K562 (cell line): ENCODE results near the gene CRYBA1. TPM values are rescaled to one million over a fixed set of nuclear protein-coding genes. Genes with fewer than 3 reads are reported as not detected.

Experiments used
- BHLHE40 ChIP-seq: IDR thresholded peaks from 2 replicates; pipeline ENCODE4 v1.6.1; 2011; ENCODE audit warnings: low read length, improper control_type of control experiment
- CEBPG ChIP-seq, 3 experiments: fragments of 200-800 bp in 1 of 3; sonication (Bioruptor generic) in 1 of 3; sonication (generic) in 1 of 3; formaldehyde crosslinking in 1 of 3; IDR thresholded peaks in 2 of 3; conservative IDR thresholded peaks in 1 of 3; 2 replicates each; pipeline versions ENCODE4 v1.6.1 to v1.8.0; 2016 to 2022; ENCODE audit warnings: missing compliant biosample characterization in 2 of 3, missing genetic modification characterization in 2 of 3, mild to moderate bottlenecking in 1 of 3, missing genetic modification reagents in 1 of 3
- HDAC6 ChIP-seq: IDR thresholded peaks from 2 replicates; pipeline ENCODE4 v1.6.1; 2012; ENCODE audit warnings: low read depth, mild to moderate bottlenecking, control low read depth, inconsistent platforms, low read length, moderate library complexity
- HLTF ChIP-seq: fragments of 450-650 bp; IDR thresholded peaks from 2 replicates; pipeline ENCODE4 v1.6.1; 2016
- MCM2 ChIP-seq: fragments of 450-650 bp; IDR thresholded peaks from 2 replicates; pipeline ENCODE4 v1.6.1; 2017; ENCODE audit warnings: low read depth, mild to moderate bottlenecking
- NFRKB ChIP-seq: fragments of 450-650 bp; IDR thresholded peaks from 2 replicates; pipeline ENCODE4 v1.6.1; 2016; ENCODE audit warnings: low read depth
- PATZ1 ChIP-seq: fragments of 250-450 bp; sonication (Bioruptor Pico); IDR thresholded peaks from 2 replicates; pipeline ENCODE4 v1.5.0; 2020; ENCODE audit warnings: mild to moderate bottlenecking, borderline replicate concordance
- PTBP1 ChIP-seq: fragments of 200-400 bp; formaldehyde crosslinking; IDR thresholded peaks from 2 replicates; pipeline ENCODE4 v1.6.1; 2017; ENCODE audit warnings: low read depth, low read length
- RBBP5 ChIP-seq: fragments of 200-600 bp; sonication (generic); IDR thresholded peaks from 2 replicates; pipeline ENCODE4 v1.6.1; 2012; ENCODE audit warnings: borderline replicate concordance, mild to moderate bottlenecking, low read length, control low read depth, inconsistent platforms; ENCODE audit not compliant: insufficient read depth, poor library complexity, severe bottlenecking
- RBM14 ChIP-seq: fragments of 200-400 bp; formaldehyde crosslinking; IDR thresholded peaks from 2 replicates; pipeline ENCODE4 v1.6.1; 2018; ENCODE audit warnings: low read depth, mild to moderate bottlenecking, low read length, moderate library complexity, borderline replicate concordance; ENCODE audit not compliant: insufficient read depth
- SIN3A ChIP-seq, 2 experiments: fragments of 150-350 bp in 1 of 2; IDR thresholded peaks; 2 replicates each; pipeline ENCODE4 v1.6.1; 2011 to 2016; ENCODE audit warnings: borderline replicate concordance in 2 of 2, low read depth in 2 of 2, low read length in 2 of 2, mild to moderate bottlenecking in 2 of 2, moderate library complexity in 2 of 2; ENCODE audit not compliant: control insufficient read depth in 1 of 2
- THAP12 ChIP-seq: fragments of 250-450 bp; sonication (Bioruptor Pico); IDR thresholded peaks from 2 replicates; pipeline ENCODE4 v1.9.0; 2021; ENCODE audit warnings: mild to moderate bottlenecking, inconsistent platforms
- XRCC5 ChIP-seq: fragments of 200-400 bp; formaldehyde crosslinking; IDR thresholded peaks from 2 replicates; pipeline ENCODE4 v1.6.1; 2017; ENCODE audit warnings: low read depth, mild to moderate bottlenecking, low read length
- ZBTB2 ChIP-seq: fragments of 450-650 bp; IDR thresholded peaks from 2 replicates; pipeline ENCODE4 v1.6.1; 2016; ENCODE audit warnings: antibody characterized with exemption
- ZBTB7A ChIP-seq: IDR thresholded peaks from 2 replicates; pipeline ENCODE4 v1.6.1; 2011; ENCODE audit warnings: low read depth, mild to moderate bottlenecking, low read length, moderate library complexity, borderline replicate concordance; ENCODE audit not compliant: control insufficient read depth
- ZFX ChIP-seq: sonication (generic); formaldehyde crosslinking; IDR thresholded peaks from 2 replicates; pipeline ENCODE4 v1.8.0; 2022; ENCODE audit warnings: mild to moderate bottlenecking, missing genetic modification reagents, moderate library complexity
- ZNF197 ChIP-seq: fragments of 200-800 bp; sonication (Bioruptor generic); IDR thresholded peaks from 2 replicates; pipeline ENCODE4 v1.6.1; 2016; ENCODE audit warnings: low read depth, missing genetic modification characterization, missing compliant biosample characterization
- polyA plus RNA-seq, 8 experiments: library from polyadenylated mRNA; depleted of rRNA in 4 of 8; stranded (reverse) in 5 of 8; unstranded in 3 of 8; fragments of >200 nt; fragmentation: Nextera tagmentation in 2 of 8; fragmentation: Illumina TruSeq in 1 of 8; extraction: Ambion mirVana in 2 of 8; extraction: Trizol in 1 of 8; gene quantifications; 2 replicates each; pipeline versions ENCODE4 v1.2.1 to v1.2.3, GENCODE V29; 2011 to 2014; ENCODE audit warnings: inconsistent platforms in 1 of 8, missing spikeins in 1 of 8
- total RNA-seq, 7 experiments: library from RNA; depleted of rRNA in 6 of 7; stranded (reverse); fragments of >200 nt in 6 of 7; fragmentation: Illumina TruSeq in 2 of 7; extraction: Trizol in 2 of 7; gene quantifications; 2 replicates each; pipeline versions ENCODE4 v1.2.1 to v1.2.3, GENCODE V29; 2011 to 2021; ENCODE audit warnings: low replicate concordance in 1 of 7

CRYBA1 gene
- total and polyA plus RNA-seq, 9 of the 15 experiments (the other 6 are each of a cell fraction or from before 2014, with no cell fraction given), result not detected

- TF ChIP-seq ZBTB2 (no peak), PTBP1 (no peak), BHLHE40 (no peak), ZFX (CRISPR knock-in tag) (no peak; the same call in none of the 2 replicates), RBBP5 (peak; percentile 70), MCM2 (no peak), ZBTB7A (peak; percentile 12), NFRKB (peak; percentile 70), CEBPG (CRISPR knock-in tag; IDR thresholded peaks at IDR 0.05) (no peak), CEBPG (tag; conservative IDR thresholded peaks at IDR 0.05 in 1 of 2, IDR thresholded peaks at IDR 0.05 in 1 of 2) (peak in 1 of 2 experiments; percentile 4; a peak in 1 of 4 replicates), PATZ1 (CRISPR knock-in tag) (no peak), ZNF197 (no peak), XRCC5 (0 out of 2 replicates have a peak, but pooled peaks have one; percentile 5), THAP12 (CRISPR knock-in tag) (no peak), RBM14 (0 out of 2 replicates have a peak, but pooled peaks have one; percentile 93), HDAC6 (no peak), HLTF (no peak), SIN3A (IDR thresholded peaks at IDR 0.05; ENCODE audit: borderline replicate concordance in 2 of 2, control insufficient read depth in 1 of 2, low read depth in 2 of 2, low read length in 2 of 2) (peak in 1 of 2 experiments; percentile 28; a peak in 2 of 4 replicates)
Measured at GRCh38 chr17:29292992-29293889, 46.6 kb downstream of the CRYBA1 start (continued).
